HG03095 (cell line): ENCODE results near the gene LIM2.
"Not testable (repeated sequence)": the region's sequence is repeated elsewhere in the genome, so short reads cannot be mapped to it uniquely, and the experiment has no call there.

Experiments used
- ATAC-seq: cut with Tn5 transposase; IDR thresholded peaks from one replicate; pipeline ENCODE4 v1.9.1; 2021; ENCODE audit warnings: moderate library complexity; ENCODE audit not compliant: unreplicated experiment

The LIM2 gene

GRCh38 chr19:51387924-51388389 lies at the start of gene LIM2:
LIM2 (minus strand) TSS chr19:51387974; CDS start chr19:51387443, 531 bp downstream.
- no peak for ATAC-seq

- no peak for ATAC-seq
Observed at GRCh38 chr19:51434456-51434855, 46.7 kb upstream of the LIM2 start.

GRCh38 chr19:51433043-51433442 lies 45.3 kb upstream of the LIM2 start:
- no peak for ATAC-seq

GRCh38 chr19:51431124-51431523 lies 43.4 kb upstream of the LIM2 start:
- no peak for ATAC-seq

GRCh38 chr19:51430221-51430620 lies 42.4 kb upstream of the LIM2 start:
- ATAC-seq, result no peak

GRCh38 chr19:51427201-51427600 lies 39.4 kb upstream of the LIM2 start:
- ATAC-seq, result no peak

- ATAC-seq, result no peak
Observed at GRCh38 chr19:51422053-51422448, 34.3 kb upstream of the LIM2 start.

GRCh38 chr19:51421229-51422052 lies 33.7 kb upstream of the LIM2 start:
- ATAC-seq, result no peak

GRCh38 chr19:51420511-51420910 lies 32.7 kb upstream of the LIM2 start:
- not testable (repeated sequence) for ATAC-seq

- no peak for ATAC-seq
Observed at GRCh38 chr19:51418707-51419106, 30.9 kb upstream of the LIM2 start.

GRCh38 chr19:51417810-51418157 lies 30.0 kb upstream of the LIM2 start:
- ATAC-seq, result peak; percentile 35

GRCh38 chr19:51417107-51417809 lies 29.5 kb upstream of the LIM2 start, which contains the start of gene SIGLEC10:
SIGLEC10 (minus strand) TSS chr19:51417642; CDS start chr19:51417581, 61 bp downstream.
- ATAC-seq, result peak; percentile 56

- ATAC-seq, result not testable (repeated sequence)
Observed at GRCh38 chr19:51416422-51416821, 28.6 kb upstream of the LIM2 start.

- ATAC-seq, result no peak
Observed at GRCh38 chr19:51415187-51415586, 27.4 kb upstream of the LIM2 start.

GRCh38 chr19:51410950-51411748 lies 23.4 kb upstream of the LIM2 start:
- no peak for ATAC-seq

GRCh38 chr19:51407511-51408131 lies 19.8 kb upstream of the LIM2 start:
- no peak for ATAC-seq

- no peak for ATAC-seq
Observed at GRCh38 chr19:51402117-51402516, 14.3 kb upstream of the LIM2 start.

- not testable (repeated sequence) for ATAC-seq
Observed at GRCh38 chr19:51399936-51400335, 12.2 kb upstream of the LIM2 start.

GRCh38 chr19:51399231-51399630 lies 11.5 kb upstream of the LIM2 start:
- no peak for ATAC-seq

- no peak for ATAC-seq
Observed at GRCh38 chr19:51398096-51398704, 10.4 kb upstream of the LIM2 start.
